ENCODE data around the gene F10.
"Not testable (repeated sequence)": the region's sequence is repeated elsewhere in the genome, so short reads cannot be mapped to it uniquely, and the experiment has no call there.

The F10 gene

DNA sequence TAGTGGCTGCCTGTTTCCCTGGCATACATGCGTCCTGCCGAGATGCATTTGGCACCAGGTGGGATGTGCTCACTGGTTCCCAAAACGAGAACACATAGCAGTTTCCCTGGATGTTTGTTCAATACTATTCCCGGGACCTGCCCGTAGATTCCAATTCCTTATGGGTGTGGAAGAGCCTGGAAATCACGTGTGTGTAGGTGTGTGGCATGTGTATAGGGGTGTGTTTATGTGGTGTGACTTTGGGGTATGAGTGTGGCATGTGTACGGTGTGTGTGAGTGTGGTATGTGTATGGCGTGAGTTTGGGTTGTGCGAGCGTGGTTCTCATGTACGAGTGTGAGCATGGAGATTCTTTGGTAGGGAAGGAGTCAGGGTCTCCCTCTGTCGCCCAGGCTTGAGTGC lies 19.9 kb upstream of the F10 start:
- no peak for DNase-seq

DNA sequence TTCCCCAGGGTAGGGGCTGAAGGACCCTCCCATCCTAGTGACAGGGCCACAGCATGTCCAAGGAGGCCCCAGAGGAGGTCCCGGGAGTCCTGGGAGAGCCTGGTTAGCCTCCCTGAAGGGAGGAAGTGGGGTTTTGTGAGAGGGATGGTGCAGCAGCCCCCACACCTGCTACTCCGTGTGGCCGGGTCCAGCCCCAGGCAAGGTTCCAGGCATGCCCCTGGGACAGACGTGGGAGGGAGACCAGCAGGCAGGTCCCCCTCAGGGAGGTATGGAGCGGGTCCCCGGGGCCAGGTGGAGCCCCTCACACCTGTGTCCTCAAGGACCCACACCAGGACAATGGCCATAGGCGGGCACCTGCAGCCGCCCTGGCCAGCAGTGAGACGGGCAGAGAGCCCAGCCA lies 19.0 kb upstream of the F10 start:
- DNase-seq, result no peak

DNA sequence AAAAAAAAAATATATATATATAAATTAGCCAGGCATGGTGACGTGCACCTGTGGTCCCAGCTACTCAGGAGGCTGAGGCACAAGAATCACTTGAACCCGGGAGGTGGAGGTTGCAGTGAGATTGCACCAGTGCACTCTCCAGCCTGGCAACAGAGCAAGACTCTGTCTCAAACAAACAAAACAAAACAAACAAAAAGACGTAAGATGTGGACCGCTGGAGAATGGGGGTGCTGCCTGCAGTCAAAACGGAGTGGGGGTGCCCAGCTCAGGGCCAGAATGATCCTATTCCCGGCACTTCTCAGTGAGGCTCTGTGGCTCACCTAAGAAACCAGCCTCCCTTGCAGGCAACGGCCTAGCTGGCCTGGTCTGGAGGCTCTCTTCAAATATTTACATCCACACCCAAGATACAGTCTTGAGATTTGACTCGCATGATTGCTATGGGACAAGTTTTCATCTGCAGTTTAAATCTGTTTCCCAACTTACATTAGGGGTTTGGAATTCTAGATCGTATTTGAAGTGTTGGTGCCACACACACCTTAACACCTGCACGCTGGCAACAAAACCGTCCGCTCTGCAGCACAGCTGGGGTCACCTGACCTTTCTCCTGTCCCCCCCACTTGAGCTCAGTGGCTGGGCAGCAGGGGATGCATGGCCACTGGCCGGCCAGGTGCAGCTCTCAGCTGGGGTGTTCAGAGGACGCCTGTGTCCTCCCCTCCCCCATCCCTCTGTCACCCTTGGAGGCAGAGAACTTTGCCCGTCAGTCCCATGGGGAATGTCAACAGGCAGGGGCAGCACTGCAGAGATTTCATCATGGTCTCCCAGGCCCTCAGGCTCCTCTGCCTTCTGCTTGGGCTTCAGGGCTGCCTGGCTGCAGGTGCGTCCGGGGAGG lies 17.3 kb upstream of the F10 start, which contains the start of gene F7:
TSS of gene F7 (plus strand) at position 760 of the 889 bp plus-strand sequence. CDS start at position 811, 51 bp downstream.
- no peak for DNase-seq

DNA sequence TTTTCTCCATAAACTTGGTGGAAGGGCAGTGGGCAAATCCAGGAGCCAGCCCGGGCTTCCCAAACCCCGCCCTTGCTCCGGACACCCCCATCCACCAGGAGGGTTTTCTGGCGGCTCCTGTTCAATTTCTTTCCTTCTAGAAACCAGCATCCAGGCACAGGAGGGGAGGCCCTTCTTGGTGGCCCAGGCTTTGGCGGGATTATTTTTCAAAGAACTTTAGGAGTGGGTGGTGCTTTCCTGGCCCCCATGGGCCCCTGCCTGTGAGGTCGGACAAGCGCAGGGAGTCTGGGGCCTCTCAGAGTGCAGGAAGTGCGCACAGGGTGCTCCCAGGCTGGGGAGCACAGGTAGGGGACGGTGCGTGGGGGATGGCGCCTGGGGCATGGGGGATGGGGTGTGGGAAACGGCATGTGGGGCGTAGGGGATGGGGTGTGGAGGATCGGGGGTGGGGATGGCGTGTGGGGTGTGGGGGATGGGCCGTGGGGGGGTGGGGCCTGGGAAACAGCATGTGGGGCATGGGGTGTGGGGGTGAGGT lies 16.6 kb upstream of the F10 start:
- no peak for DNase-seq

DNA sequence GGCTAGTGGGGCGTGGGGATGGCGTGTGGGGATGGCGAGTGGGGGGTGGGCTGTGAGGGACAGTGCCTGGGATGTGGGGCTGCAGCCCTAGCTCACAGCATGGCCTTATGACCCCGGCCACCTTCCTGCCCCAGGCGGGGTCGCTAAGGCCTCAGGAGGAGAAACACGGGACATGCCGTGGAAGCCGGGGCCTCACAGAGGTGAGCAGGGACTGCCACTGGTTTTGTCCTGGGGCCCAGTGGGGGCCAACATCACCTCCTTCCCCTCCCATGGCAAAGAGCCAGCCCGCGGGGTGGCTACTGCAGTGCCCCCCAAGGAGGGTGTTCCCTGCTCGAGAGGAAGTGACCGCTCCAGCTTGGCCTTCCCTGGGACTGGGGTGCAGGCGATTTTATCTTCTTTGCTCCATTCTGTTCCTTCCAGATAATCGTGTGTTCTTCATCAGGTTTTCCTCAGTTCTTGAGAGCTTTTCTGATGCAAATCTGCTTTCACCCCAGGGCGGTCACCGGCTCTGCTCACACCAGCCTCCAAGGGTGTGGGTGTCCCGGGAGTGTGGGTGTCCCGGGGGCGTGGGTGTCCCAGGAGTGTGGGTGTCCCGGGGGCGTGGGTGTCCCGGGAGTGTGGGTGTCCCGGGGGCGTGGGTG lies 15.8 kb upstream of the F10 start:
- no peak for DNase-seq

DNA sequence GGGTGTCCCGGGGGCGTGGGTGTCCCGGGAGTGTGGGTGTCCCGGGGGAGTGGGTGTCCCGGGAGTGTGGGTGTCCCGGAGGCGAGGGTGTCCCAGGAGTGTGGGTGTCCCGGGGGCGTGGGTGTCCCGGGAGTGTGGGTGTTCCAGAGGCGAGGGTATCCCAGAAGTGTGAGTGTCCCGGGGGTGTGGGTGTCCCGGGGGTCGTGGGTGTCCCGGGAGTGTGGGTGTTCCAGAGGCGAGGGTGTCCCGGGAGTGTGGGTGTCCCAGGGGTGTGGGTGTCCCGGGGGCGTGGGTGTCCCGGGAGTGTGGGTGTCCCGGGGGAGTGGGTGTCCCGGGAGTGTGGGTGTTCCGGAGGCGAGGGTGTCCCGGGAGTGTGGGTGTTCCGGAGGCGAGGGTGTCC lies 14.1 kb upstream of the F10 start:
- not testable (repeated sequence) for DNase-seq

DNA sequence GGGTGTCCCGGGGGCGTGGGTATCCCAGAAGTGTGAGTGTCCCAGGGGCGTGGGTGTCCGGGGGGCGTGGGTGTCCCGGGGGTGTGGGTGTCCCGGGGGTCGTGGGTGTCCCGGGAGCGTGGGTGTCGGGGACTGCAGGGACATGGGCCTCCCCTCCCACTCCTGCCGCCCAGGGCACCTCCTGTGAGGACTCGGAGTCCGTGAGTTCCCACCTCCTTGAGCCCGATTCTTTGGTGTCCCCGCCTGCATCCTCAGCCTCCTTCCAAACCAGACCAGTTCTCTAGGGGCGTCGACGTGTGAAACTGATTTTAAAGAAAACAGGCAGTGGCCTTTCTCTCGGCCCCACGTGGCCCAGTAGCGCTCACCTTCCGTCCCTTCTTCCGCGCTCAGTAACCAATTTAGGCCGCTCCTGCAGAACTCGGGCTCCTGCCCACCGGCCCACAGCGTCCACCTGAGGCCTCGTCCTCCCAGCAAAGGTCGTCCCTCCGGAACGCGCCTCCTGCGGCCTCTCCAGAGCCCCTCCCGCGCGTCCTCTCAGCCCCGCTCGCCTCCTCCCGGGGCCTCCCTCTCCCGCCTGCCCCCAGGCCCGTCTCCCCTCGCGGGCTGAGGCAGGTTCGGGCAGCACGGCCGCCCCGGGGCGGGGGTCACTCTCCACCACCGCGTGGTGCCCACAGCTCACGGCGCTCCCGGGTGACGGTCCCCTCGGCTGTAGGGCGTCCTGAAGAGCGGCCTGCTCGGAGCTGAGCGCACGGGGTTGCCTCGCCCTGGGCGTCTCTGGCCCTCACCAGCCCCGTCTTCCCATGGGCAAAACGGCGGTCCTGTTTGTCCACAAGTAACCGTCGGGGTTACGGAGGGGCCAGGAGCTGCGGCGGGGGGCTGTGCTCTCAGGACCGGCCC lies 13.2 kb upstream of the F10 start:
- DNase-seq, result no peak

DNA sequence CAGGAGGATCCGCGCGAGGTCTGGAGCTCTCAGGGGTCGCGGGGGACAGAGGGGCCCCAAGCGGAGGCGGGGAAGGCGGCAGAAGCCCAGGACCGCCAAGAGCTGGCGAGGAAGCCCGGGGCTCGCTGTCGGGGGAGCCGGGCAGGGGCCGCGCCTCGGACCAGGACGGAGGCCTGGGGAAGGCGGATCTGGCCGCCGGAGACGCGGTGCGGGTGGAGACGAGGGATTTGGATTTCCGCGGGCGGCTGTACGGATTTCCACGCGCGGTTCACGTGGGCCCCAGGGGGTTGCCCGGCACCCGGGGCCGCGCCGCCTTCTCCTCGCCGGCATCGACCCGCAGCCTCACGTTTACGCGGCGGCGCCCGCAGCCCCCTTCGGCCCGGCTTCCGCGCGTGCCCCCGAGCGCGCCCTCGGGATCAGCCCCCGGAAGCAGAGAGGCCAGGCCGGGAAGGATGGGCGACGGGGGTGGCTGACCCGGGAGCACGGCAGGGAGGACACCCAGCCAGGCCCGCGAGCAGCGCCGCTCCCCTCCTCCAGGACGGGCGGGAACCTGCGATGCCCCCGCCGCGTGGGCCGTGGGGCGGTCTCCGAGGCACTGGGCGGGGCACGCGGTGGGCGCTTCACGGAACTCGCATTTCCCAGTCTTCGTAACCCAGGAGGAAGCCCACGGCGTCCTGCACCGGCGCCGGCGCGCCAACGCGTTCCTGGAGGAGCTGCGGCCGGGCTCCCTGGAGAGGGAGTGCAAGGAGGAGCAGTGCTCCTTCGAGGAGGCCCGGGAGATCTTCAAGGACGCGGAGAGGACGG lies 12.3 kb upstream of the F10 start:
- DNase-seq, result peak; percentile 45

DNA sequence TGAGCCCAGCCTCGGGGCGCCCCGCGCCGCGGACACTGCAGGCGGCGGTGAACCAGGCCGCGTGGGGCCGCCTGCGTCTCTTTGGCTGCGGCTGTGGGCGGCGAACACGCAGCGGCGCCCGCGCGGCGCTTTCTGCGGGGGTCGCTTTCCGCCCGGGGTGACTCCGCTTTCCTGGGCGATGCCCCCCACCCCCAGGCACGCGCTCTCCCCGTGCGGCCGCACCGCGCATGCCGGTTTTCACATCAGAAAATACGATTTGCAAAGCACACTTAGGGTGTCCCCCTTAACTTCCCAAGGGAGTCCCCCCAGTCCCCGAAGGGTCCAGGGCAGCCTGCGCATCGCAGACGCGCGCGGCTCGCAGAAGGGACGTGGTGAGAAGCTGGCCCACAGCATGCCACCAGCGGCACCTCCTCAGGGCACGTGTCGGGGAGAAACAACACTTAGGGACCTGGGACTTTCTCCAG lies 11.7 kb upstream of the F10 start:
- DNase-seq, result no peak

DNA sequence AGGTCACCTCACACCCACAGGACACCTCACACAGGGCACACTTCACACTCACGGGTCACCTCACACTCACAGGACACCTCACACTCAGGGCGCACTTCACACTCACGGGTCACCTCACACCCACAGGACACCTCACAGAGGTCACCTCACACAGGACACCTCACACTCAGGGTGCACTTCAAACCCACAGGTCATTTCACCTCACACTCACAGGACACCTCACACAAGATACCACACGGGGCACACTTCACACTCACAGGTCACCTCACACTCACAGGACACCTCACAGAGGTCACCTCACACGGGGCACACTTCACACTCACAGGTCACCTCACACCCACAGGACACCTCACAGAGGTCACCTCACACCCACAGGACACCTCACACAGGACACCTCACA lies 10.8 kb upstream of the F10 start:
- not testable (repeated sequence) for DNase-seq

DNA sequence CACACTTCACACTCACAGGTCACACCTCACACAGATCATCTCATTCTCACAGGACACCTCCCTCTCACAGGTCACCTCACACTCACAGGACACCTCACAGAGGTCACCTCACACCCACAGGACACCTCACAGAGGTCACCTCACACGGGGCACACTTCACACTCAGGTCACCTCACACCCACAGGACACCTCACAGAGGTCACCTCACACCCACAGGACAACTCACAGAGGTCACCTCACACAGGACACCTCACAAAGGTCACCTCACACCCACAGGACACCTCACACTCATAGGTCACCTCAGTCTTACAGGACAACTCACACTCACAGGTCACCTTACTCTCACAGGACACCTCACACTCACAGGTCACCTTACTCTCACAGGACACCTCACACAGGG lies 10.1 kb upstream of the F10 start:
- not testable (repeated sequence) for DNase-seq

DNA sequence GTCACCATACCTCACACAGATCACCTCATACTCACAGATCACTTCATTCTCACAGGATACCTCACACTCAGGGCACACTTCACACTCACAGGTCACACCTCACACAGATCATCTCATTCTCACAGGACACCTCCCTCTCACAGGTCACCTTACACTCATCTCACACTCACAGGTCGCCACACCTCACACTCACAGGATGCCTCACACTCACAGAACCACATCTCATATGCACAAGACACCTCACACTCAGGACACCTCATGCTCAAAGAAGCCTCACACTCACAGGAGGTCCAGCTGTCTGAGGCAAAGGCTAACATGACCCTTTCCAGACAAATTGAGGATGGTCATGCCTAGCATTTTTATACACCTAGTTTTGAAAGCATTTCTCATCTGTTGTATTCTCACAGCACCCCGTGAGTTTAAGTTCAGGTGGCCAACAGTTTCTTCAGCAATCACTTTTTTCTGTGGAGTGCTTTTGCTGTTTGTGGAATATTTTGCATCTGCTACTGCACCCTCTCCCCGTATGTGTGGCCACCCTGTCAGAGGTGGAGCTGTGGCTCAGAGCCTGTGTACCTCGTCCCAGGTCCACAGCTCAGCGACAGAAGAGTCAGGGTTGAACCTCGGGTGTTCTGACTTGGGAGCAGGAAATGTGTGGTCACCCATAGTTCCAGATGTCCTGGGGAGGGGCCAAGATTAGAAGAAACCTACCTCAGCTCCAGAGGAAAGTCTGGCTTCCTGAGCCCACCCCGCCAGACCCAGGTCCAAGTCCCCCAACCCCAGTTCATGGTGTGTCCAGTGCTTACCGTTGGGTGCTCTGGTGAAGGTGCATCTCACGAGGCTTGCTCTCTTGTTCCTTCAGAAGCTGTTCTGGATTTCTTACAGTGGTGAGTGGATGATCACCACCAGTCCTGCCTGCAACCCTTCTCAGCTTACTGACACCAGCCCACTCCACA lies 9.4 kb upstream of the F10 start:
- no peak for DNase-seq

DNA sequence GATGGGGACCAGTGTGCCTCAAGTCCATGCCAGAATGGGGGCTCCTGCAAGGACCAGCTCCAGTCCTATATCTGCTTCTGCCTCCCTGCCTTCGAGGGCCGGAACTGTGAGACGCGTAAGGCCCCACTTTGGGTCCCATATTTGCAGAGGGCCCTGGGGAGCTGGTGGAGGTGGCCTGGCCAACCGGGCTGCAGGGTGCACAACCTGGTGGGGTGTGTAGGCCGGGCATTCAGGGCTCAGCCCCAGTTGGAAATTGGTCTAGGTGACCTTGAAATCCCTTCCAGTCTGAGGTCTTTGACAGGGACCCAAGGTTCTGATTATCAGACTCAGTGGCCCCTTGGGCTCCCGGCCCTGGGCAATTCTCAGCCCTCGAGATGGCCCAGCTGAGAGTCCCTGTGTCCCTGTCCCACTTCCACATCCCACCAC lies 8.7 kb upstream of the F10 start:
- no peak for DNase-seq

DNA sequence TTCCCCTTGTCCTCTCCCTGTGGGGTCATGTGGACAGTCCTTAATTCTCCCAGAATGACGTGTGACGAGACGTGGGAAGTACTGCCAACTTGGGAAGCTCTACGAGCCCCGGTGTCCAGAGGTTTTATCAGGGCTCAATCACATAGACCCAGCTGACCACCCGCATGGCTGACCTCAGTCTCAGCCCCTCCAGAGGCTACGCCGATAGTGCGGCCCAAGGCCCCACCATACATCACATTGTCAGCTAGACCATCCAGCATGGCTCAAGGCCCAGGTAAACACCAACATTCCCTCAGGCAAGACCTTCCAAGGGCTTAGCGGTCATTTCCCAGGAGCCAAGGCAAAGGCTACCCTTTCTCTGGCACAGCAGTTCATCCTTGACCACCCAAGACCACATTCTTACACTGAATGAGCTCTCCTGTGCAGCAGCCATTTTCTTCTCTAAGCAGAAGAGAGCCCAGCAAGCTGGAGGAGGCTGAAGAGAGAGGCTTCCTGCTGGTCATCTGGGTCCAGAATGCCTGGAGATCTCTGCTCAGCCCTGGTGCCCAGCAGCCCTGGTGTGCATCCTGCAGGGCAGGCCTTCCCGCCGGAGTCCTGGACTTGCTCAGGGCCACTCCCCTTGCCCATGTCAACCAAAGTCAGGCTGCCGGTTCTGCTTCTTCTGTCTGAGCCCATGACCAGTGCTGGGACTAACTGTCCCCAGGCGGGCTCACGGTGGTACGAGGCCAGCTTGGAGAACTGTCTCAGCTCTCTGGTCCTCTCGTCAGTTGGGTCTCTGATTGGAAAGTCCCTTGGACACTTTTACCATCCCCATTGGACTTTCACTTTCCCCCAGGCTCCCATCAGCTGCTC lies 7.9 kb upstream of the F10 start:
- DNase-seq, result no peak

DNA sequence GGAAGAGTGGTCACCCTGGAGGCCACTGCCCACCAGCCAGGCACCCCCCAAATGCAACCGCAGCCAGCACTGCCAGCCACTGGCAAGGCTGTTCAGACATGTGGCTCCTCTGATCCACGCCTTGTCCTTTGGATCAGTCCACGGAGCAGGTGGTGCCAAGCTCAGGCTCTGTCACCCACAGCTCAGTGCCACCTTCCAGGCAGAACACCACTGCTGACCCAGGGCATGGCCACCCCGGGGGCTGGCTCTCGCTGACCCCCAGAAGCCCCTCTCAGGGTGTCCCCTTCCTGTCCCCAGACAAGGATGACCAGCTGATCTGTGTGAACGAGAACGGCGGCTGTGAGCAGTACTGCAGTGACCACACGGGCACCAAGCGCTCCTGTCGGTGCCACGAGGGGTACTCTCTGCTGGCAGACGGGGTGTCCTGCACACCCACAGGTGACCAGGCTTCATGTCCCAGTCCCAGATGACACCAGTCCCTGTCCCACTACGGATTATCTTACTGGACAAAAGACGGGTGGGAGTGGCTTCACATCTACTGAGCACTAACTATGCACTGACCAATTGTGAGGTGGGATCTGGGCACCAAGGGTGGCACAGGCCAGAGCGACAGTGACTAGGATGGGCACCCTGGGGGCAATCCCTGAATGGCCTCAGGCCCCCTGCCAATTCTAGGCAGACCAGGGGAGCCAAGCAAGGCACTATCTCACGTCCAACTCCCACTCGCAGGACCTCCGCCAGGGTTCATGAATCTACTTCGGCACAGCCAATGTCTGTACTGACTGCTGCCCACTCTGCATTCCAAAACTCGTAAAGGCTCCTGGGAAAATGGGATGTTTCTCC lies 7.0 kb upstream of the F10 start:
- no peak for DNase-seq

DNA sequence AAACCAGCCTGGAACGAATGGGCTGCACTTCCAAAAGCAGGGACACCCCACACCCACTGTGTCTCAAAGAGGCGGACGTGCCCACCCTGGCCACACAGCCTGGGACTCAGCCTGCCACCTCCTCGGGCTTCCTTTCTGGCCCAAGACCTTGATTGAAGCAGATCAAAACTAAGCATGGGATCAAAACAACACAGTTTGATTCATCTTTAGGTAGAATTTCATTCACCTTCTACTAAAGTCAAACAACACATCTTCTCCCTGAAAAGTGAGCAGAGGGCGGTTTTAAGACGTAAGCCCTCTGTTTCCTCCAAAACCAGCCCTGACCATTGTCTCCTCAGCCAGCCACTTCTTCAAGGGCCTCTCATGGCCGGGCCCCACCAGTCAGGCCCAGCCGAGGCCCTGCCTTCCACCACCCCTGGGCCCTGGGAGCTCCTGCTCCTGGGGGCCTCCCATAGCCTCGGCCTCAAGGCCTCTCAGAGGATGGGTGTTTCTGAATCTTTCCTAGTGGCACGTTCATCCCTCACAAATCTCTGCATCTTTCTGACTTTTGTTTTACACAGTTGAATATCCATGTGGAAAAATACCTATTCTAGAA lies 6.3 kb upstream of the F10 start:
- DNase-seq, result no peak

DNA sequence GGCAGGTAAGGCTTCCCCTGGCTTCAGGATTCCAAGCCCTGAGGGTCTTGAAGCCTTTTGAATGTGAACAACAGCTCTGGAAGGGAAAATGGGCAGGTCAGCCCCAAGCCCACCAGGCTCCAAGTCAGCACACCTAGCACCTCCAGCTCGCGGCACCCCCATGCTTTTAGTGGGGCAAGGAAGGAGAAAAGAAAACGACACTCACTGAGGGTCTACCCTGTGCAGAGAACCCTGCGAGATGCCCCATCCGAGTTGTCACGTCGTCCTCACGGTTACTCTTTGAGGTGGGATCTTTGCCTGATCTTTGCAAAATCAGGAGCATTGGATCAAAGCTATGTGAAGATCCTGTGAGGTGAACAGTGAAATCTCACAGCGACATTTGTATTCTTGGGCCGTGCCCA lies 5.7 kb upstream of the F10 start:
- no peak for DNase-seq

DNA sequence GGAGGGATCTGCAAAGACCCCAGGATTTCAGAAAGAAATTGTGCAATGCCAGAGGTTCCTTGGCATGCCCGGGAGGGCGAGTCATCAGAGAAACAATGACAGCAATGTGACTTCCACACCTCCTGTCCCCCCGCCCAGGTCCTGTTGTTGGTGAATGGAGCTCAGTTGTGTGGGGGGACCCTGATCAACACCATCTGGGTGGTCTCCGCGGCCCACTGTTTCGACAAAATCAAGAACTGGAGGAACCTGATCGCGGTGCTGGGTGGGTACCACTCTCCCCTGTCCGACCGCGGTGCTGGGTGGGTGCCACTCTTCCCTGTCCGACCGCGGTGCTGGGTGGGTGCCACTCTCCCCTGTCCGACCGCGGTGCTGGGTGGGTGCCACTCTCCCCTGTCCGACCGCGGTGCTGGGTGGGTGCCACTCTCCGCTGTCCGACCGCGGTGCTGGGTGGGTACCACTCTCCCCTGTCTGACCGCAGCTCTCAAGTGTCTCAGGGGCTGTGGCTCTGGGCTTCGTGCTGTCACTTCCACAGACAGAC lies 5.2 kb upstream of the F10 start:
- DNase-seq, result no peak
